H9 (cell line): Measurements from ENCODE around the gene SZRD1. TPM values are rescaled to one million over a fixed set of nuclear protein-coding genes. Genes with fewer than 3 reads are reported as not detected.

Experiments used
- DNase-seq: peaks from one replicate; pipeline ENCODE4 v3.0.0-alpha.2; 2017
- H2AFZ ChIP-seq: one replicate; pipeline ENCODE4 v1.6.1; 2013; ENCODE audit warnings: mild to moderate bottlenecking, low read length, control low read depth, moderate library complexity
- H2AK5ac ChIP-seq: 2 replicates; pipeline ENCODE4 v1.6.1; 2013; ENCODE audit warnings: low read length, control low read depth, mixed read lengths; ENCODE audit not compliant: insufficient read length
- H2BK120ac ChIP-seq: one replicate; pipeline ENCODE4 v1.6.1; 2013; ENCODE audit warnings: low read depth, mild to moderate bottlenecking, low read length, control low read depth, inconsistent platforms; ENCODE audit not compliant: poor library complexity, severe bottlenecking
- H2BK12ac ChIP-seq: 2 replicates; pipeline ENCODE4 v1.6.1; 2013; ENCODE audit warnings: low read length, control low read depth, mixed read lengths, low read depth; ENCODE audit not compliant: insufficient read length
- H2BK15ac ChIP-seq: 2 replicates; pipeline ENCODE4 v1.6.1; 2013; ENCODE audit warnings: low read depth, low read length, control low read depth
- H2BK20ac ChIP-seq: one replicate; pipeline ENCODE4 v1.6.1; 2013; ENCODE audit warnings: low read depth, mild to moderate bottlenecking, low read length, control low read depth, inconsistent platforms; ENCODE audit not compliant: poor library complexity, severe bottlenecking
- H2BK5ac ChIP-seq: 2 replicates; pipeline ENCODE4 v1.6.1; 2013; ENCODE audit warnings: low read length, control low read depth, mixed read lengths; ENCODE audit not compliant: insufficient read length
- H3K14ac ChIP-seq: 2 replicates; pipeline ENCODE4 v1.6.1; 2013; ENCODE audit warnings: low read length, control low read depth; ENCODE audit not compliant: insufficient read depth
- H3K18ac ChIP-seq: 2 replicates; pipeline ENCODE4 v1.6.1; 2013; ENCODE audit warnings: low read depth, mild to moderate bottlenecking, mixed read lengths, low read length, control low read depth; ENCODE audit not compliant: insufficient read length
- H3K23ac ChIP-seq: 2 replicates; pipeline ENCODE4 v1.6.1; 2013; ENCODE audit warnings: low read length, control low read depth, mixed read lengths, low read depth; ENCODE audit not compliant: insufficient read length
- H3K23me2 ChIP-seq: 2 replicates; pipeline ENCODE4 v1.6.1; 2013; ENCODE audit warnings: low read depth, mild to moderate bottlenecking, mixed read lengths, low read length, control low read depth; ENCODE audit not compliant: insufficient read length, poor library complexity, severe bottlenecking
- H3K27ac ChIP-seq: 2 replicates; pipeline ENCODE4 v1.5.1; 2013; ENCODE audit warnings: low read length, control low read depth, mixed read lengths, low read depth; ENCODE audit not compliant: insufficient read length
- H3K27me3 ChIP-seq: 2 replicates; pipeline ENCODE4 v1.6.1; 2013; ENCODE audit warnings: low read length, control low read depth, inconsistent platforms; ENCODE audit not compliant: insufficient read depth
- H3K4ac ChIP-seq: 2 replicates; pipeline ENCODE4 v1.6.1; 2013; ENCODE audit warnings: low read depth, mild to moderate bottlenecking, control low read depth, inconsistent platforms, low read length, moderate library complexity
- H3K4me1 ChIP-seq: 2 replicates; pipeline ENCODE4 v1.6.1; 2013; ENCODE audit warnings: low read length, control low read depth, inconsistent platforms; ENCODE audit not compliant: insufficient read depth
- H3K4me2 ChIP-seq: 2 replicates; pipeline ENCODE4 v1.6.1; 2013; ENCODE audit warnings: low read length, control low read depth, mixed read lengths; ENCODE audit not compliant: insufficient read length, insufficient read depth
- H3K56ac ChIP-seq: 2 replicates; pipeline ENCODE4 v1.6.1; 2013; ENCODE audit warnings: low read depth, mild to moderate bottlenecking, mixed read lengths, low read length, control low read depth; ENCODE audit not compliant: insufficient read length
- H3K79me1 ChIP-seq: 2 replicates; pipeline ENCODE4 v1.6.1; 2013; ENCODE audit warnings: low read depth, mild to moderate bottlenecking, moderate library complexity, low read length, control low read depth, inconsistent platforms; ENCODE audit not compliant: insufficient read depth, poor library complexity, severe bottlenecking
- H3K79me2 ChIP-seq: 2 replicates; pipeline ENCODE4 v1.6.1; 2013; ENCODE audit warnings: low read length, control low read depth, inconsistent platforms; ENCODE audit not compliant: insufficient read depth
- H3K9ac ChIP-seq: 2 replicates; pipeline ENCODE4 v1.6.1; 2013; ENCODE audit warnings: low read length, control low read depth, mixed read lengths; ENCODE audit not compliant: insufficient read length; ENCODE audit errors: extremely low read depth
- H3K9me3 ChIP-seq: one replicate; pipeline ENCODE4 v1.6.1; 2013; ENCODE audit warnings: low read depth, low read length, inconsistent platforms; ENCODE audit not compliant: control insufficient read depth
- H3T11ph ChIP-seq: one replicate; pipeline ENCODE4 v1.6.1; 2013; ENCODE audit warnings: mild to moderate bottlenecking, low read length, control low read depth, inconsistent platforms
- H4K20me1 ChIP-seq: one replicate; pipeline ENCODE4 v1.6.1; 2013; ENCODE audit not compliant: control insufficient read depth, insufficient read length, insufficient read depth
- H4K5ac ChIP-seq: 2 replicates; pipeline ENCODE4 v1.6.1; 2013; ENCODE audit warnings: low read depth, mild to moderate bottlenecking, mixed read lengths, low read length, control low read depth; ENCODE audit not compliant: insufficient read length
- H4K8ac ChIP-seq: replicated peaks from 2 replicates; pipeline ENCODE4 v1.6.1; 2013; ENCODE audit warnings: low read length, control low read depth, mixed read lengths, low read depth; ENCODE audit not compliant: insufficient read length
- H4K91ac ChIP-seq: 2 replicates; pipeline ENCODE4 v1.6.1; 2013; ENCODE audit warnings: low read depth, mild to moderate bottlenecking, moderate library complexity, mixed read lengths, low read length, control low read depth; ENCODE audit not compliant: insufficient read length
- H3K27ac Mint-ChIP-seq, 3 experiments: 2 replicates in 2 of 3; 3 replicates in 1 of 3; pipeline ENCODE4 v1.8.0; 2020 to 2021; ENCODE audit warnings: mixed read lengths in 3 of 3, mild to moderate bottlenecking in 1 of 3, moderate library complexity in 1 of 3
- H3K27me3 Mint-ChIP-seq: 2 replicates; pipeline ENCODE4 v1.8.0; 2021; ENCODE audit warnings: low read depth, mild to moderate bottlenecking, moderate library complexity, mixed read lengths
- H3K36me3 Mint-ChIP-seq, 3 experiments: 2 replicates in 2 of 3; 3 replicates in 1 of 3; pipeline ENCODE4 v1.8.0; 2020 to 2021; ENCODE audit warnings: low read depth in 3 of 3, mixed read lengths in 3 of 3; ENCODE audit not compliant: insufficient read depth in 1 of 3
- H3K4me1 Mint-ChIP-seq, 2 experiments: 2 replicates each; pipeline ENCODE4 v1.8.0; 2020; ENCODE audit warnings: mixed read lengths in 2 of 2
- H3K4me3 Mint-ChIP-seq, 2 experiments: 2 replicates in 1 of 2; 3 replicates in 1 of 2; pipeline ENCODE4 v1.8.0; 2020 to 2021; ENCODE audit warnings: mild to moderate bottlenecking in 2 of 2, mixed read lengths in 2 of 2, moderate library complexity in 1 of 2
- H3K9me3 Mint-ChIP-seq, 2 experiments: 2 replicates in 1 of 2; 3 replicates in 1 of 2; pipeline ENCODE4 v1.8.0; 2020; ENCODE audit warnings: mild to moderate bottlenecking in 2 of 2, mixed read lengths in 2 of 2, moderate library complexity in 1 of 2
- CTCF ChIP-seq: fragments of 200-600 bp; sonication (generic); conservative IDR thresholded peaks from 3 replicates; pipeline ENCODE4 v1.8.0; 2021; ENCODE audit warnings: antibody characterized with exemption, mild to moderate bottlenecking
- WGBS: extraction: QIAGEN DNeasy Blood & Tissue Kit; methylation state at CpG from one replicate; pipeline ENCODE4 v1.1.7; 2013; ENCODE audit warnings: missing lambda C conversion rate, low lambda C conversion rate, mixed read lengths; ENCODE audit not compliant: insufficient read length; ENCODE audit errors: extremely low coverage; 5-methylcytosine and 5-hydroxymethylcytosine counted together
- total RNA-seq: library from RNA; stranded (reverse); gene quantifications from 2 replicates; pipeline ENCODE4 v1.2.1, GENCODE V29; 2021

Gene SZRD1
- total RNA-seq, 1 experiment from 2014 or later, result 118 TPM

DNA sequence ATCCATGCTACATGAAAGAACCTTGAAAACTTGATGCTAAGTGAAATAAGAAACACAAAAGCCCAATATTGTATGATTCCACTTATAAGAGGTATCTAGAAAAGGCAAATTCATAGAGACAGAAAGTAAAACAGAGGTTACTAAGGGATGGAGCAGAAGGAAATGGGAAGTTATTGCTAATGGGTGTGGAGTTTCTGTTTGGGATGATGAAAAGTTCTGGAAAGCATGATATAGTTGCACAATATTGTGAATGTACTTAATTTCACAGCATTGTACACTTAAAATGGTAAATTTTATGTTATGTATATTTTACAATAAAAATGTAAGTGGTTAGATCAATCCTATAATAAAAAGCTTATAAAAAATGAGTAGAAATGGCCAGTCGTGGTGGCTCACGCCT lies 71.9 kb downstream of the SZRD1 start:
- H3K27me3 Mint-ChIP-seq, result peaks cover 15% of the 10 kb centered on the region
- no peak overlapping the region for H3K56ac ChIP-seq
- H3K27ac Mint-ChIP-seq, result no peak overlapping the region
- no peaks in the 10 kb centered on the region for H3K27me3 ChIP-seq
- no peak overlapping the region for H3K4me2 ChIP-seq
- no peak overlapping the region for H3K18ac ChIP-seq
- H4K5ac ChIP-seq, result no peak overlapping the region
- WGBS, result no CpG with 5 or more reads among the region's 2 CpGs
- no peak overlapping the region for H3T11ph ChIP-seq
- no peak overlapping the region for H2AFZ ChIP-seq
- no peaks in the 10 kb centered on the region for H4K20me1 ChIP-seq
- no peak overlapping the region for H3K14ac ChIP-seq
- H3K9me3 Mint-ChIP-seq, result no peaks in the 10 kb centered on the region; a peak in 1 of 5 replicates
- TF ChIP-seq CTCF, result no peak
- H3K23me2 ChIP-seq, result peaks cover 6% of the 10 kb centered on the region
- H2BK12ac ChIP-seq, result no peak overlapping the region
- H2BK120ac ChIP-seq, result no peak overlapping the region
- H4K91ac ChIP-seq, result no peak overlapping the region
- H3K4me3 Mint-ChIP-seq, result no peak overlapping the region
- H3K36me3 Mint-ChIP-seq, result peaks cover 2 to 10% (median 7%) of the 10 kb centered on the region in 3 experiments; a peak in 5 of 7 replicates
- no peaks in the 10 kb centered on the region for H3K9me3 ChIP-seq
- no peak overlapping the region for H2AK5ac ChIP-seq
- H2BK5ac ChIP-seq, result no peak overlapping the region
- peaks cover 5 to 10% of the 10 kb centered on the region in 2 experiments for H3K4me1 Mint-ChIP-seq
- no peak for DNase-seq
- no peak overlapping the region for H2BK15ac ChIP-seq
- no peak overlapping the region for H3K9ac ChIP-seq
- H3K27ac ChIP-seq, result no peak overlapping the region
- H3K4ac ChIP-seq, result no peak overlapping the region
- H4K8ac ChIP-seq, result no peak overlapping the region
- no peaks in the 10 kb centered on the region for H3K4me1 ChIP-seq
- H3K23ac ChIP-seq, result no peak overlapping the region
- H2BK20ac ChIP-seq, result no peak overlapping the region
- peaks cover 2% of the 10 kb centered on the region for H3K79me2 ChIP-seq
- no peaks in the 10 kb centered on the region for H3K79me1 ChIP-seq
